NCI-H510A (cell line): ENCODE data around the gene MMP14.
"Not testable (repeated sequence)": the region's sequence is repeated elsewhere in the genome, so short reads cannot be mapped to it uniquely, and the experiment has no call there.

Experiments used
- DNase-seq: peaks from one replicate; lab custom pipeline; 2025; lab: John Stamatoyannopoulos, UW

The MMP14 gene

DNA sequence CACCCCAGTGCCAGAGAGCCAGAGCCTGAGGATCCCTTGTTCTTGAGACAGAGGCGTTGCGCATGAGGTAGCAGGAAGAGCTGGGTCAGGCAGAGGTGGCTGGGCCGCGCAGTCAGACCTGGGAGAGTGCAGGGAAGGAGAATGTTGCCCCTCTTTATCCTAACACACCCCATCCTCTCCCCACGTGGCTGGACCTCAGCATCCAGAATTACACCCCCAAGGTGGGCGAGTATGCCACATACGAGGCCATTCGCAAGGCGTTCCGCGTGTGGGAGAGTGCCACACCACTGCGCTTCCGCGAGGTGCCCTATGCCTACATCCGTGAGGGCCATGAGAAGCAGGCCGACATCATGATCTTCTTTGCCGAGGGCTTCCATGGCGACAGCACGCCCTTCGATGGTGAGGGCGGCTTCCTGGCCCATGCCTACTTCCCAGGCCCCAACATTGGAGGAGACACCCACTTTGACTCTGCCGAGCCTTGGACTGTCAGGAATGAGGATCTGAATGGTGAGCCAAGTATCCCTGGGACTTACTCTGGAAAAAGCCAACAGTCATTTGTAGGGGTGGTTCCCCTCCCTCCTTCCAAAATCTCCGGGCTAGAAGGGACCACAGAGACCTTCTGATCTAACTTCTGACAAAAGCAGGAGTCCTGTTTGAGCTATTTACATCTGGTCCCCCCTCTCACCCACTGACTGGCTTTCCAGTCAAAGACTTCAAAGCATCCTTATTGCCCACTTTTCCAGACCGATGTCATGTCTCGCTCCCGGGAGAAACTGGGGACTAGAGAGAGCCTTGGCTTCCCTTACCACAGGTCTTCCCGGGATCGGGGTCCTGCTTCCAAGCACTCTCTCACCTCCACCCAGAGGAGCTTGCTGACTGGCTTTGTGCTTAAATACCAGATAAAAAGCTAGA, 6.1 kb downstream of the MMP14 start:
- no peak for DNase-seq

- no peak for DNase-seq
Observed at GRCh38 chr14:22843123-22843925, 6.9 kb downstream of the MMP14 start.

GRCh38 chr14:22844221-22845102, 8.1 kb downstream of the MMP14 start:
- DNase-seq, result no peak

- no peak for DNase-seq
Observed at GRCh38 chr14:22845103-22845394, 8.7 kb downstream of the MMP14 start.

- DNase-seq, result no peak
Observed at GRCh38 chr14:22845821-22846625, 9.6 kb downstream of the MMP14 start.

DNA sequence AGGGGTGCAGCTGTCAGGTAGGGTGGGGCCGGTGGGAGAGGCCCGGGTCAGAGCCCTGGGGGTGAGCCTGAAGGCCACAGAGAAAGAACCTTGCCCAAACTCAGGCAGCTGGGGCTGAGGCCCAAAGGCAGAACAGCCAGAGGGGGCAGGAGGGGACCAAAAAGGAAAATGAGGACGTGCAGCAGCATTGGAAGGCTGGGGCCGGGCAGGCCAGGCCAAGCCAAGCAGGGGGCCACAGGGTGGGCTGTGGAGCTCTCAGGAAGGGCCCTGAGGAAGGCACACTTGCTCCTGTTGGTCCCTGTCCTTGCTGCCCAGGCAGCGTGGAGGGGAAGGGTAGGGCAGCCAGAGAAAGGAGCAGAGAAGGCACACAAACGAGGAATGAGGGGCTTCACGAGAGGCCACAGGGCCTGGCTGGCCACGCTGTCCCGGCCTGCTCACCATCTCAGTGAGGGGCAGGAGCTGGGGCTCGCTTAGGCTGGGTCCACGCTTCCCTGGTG, 10.5 kb downstream of the MMP14 start:
- no peak for DNase-seq

- no peak for DNase-seq
Observed at GRCh38 chr14:22847661-22848341, 11.4 kb downstream of the MMP14 start.

- no peak for DNase-seq
Observed at GRCh38 chr14:22848351-22849164, 12.2 kb downstream of the MMP14 start.

DNA sequence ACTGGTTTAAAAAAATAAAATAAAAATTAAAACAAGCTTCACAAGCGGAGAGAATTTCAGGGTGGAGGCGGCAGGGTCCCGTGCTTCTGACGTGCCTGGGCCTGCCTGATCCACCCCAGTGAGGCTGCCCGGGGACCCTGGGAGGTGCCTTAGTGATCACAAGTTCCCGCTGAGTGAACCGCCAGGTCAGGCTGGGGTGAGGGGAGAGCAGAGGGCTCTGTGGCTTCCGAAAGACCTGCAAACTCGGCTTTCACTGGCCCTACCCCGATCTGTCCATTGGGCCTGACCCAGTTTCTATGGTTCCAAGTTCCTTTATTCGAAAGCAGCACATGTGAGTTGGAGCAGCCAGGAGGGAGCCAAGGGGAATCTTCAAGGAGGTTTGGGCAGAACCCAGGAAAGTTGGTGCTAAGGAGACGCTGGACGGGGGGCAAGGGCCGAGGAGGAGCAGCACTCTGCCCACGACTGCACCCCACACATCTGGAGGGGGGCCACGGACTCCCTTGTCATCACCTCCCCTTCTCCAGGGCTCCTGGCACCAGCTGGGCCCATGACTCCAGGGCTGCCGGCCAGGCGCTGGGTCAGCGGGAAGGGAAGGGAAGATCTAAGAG, 12.9 kb downstream of the MMP14 start:
- no peak for DNase-seq

DNA sequence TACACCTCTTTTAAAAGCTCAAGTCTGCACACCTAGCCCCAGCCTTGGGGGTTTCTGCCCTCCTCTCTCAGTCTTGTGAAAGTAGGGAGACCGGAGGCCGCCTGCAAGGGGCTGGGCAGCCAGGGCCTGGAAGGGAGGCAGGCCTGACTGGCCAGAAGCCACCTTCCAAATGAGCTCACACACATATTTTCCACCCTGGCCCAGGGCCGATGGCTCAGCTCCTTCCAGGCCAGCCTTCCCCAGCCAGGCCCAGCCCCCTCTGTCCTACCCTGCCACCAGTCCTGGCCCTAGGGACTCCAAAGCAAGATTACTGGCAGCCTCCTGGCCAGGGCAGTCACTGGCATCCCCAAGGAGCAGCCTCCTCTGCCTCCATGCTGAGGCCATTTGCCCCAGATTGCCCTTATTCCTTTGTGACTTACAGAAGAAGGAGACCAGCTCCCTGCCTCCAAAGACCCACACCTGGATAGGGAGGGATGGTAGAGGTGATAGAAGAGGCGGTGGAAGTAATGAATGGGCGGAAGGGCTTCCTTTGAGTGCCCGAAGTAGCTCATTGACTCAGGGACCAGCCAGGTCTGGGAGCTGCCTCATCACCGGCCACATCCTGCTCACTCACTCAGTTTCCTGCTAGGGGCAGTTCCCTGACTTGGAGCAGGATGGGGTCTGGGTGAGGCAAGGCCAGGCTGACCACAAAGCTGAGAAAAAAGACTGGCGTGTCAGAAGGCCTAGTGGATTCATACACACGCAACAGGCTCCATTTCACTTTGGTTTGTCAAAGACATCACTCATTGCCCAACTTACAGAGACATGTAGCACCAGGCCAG, 14.8 kb downstream of the MMP14 start:
- DNase-seq, result no peak

GRCh38 chr14:22852178-22852577, 15.8 kb downstream of the MMP14 start:
- DNase-seq, result not testable (repeated sequence)

- DNase-seq, result no peak
Observed at GRCh38 chr14:22852599-22852939, 16.2 kb downstream of the MMP14 start.

GRCh38 chr14:22852940-22853767, 16.8 kb downstream of the MMP14 start:
- DNase-seq, result peak; percentile 14

DNA sequence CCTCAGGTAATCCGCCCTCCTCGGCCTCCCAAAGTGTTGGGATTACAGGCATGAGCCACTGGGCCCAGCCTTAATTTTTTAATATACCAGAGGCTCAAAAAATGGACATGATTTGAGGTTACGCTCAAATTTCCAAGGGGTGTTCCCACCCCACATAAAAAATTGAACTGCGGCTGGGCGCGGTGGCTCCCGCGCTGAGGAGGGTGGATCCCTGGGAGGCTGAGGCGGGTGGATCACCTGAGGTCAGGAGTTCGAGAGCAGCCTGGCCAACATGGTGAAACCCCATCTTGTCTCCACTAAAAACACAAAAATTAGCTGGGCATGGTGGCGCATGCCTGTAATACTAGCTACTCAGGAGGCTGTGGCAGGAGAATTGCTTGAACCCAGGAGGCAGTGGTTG, 17.9 kb downstream of the MMP14 start:
- DNase-seq, result not testable (repeated sequence)

DNA sequence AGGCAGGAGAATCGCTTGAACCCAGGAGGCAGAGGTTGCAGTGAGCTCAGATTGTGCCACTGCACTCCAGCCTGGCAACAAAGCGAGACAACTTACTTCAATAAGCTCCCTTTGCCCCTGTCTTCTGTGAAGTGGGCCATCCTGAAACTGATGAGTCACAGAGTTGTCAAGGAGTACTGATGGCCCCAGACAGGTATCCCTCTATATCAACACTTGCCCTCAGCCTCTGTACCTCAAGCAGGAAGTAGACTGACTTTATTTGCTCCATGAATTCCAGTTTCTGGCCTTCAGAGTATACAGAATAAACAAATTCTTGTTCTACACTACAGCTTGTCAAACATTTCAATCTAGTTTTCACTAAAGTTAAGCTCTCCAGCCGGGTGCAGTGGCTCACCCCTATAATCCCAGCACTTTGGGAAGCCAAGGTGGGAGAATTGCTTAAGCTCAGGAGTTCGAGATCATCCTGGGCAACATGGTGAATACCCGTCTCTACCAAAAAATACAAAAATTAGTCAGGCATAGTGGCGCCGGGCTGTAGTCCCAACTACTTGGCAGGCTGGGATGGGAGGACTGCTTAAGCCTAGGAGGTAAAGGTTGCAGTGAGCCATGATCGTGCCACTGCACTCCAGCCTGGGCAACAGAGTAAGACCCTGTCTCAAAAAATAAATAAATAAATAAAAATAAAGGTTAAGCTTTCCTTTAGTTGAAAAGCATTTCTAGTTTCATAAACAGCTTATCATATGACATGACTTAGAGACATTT, 18.8 kb downstream of the MMP14 start:
- DNase-seq, result no peak

DNA sequence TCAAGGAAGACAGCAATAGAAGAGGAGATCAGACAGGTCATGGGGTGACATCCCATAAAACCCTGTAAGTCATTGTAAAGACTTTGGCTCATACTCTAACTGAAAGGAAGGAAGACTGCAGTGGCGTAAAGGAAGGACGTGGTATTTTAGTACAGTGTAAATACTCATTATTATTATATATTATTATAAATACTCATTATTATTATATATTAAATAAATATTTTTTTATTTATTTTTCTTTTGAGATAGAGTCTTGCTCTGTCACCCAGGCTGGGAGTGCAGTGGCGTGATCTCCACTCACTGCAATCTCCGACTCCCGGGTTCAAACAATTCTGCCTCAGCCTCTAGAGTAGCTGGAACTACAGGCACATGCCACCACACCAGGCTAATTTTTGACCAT, 20.0 kb downstream of the MMP14 start:
- DNase-seq, result no peak

GRCh38 chr14:22860377-22860776, 24.0 kb downstream of the MMP14 start:
- not testable (repeated sequence) for DNase-seq
